Measurements from ENCODE around the gene APC2.
"Not testable (repeated sequence)": the region's sequence is repeated elsewhere in the genome, so short reads cannot be mapped to it uniquely, and the experiment has no call there.

Gene APC2

GRCh38 chr19:1432507-1432887 lies 17.4 kb upstream of the APC2 start:
- no peak for DNase-seq

GRCh38 chr19:1433119-1434039 lies 16.5 kb upstream of the APC2 start:
- no peak for DNase-seq

- DNase-seq: no peak
These were observed 15.9 kb upstream of the APC2 start for GRCh38 chr19:1434040-1434366.

GRCh38 chr19:1434577-1435060 lies 15.3 kb upstream of the APC2 start:
- DNase-seq: no peak

GRCh38 chr19:1435378-1435989 lies 14.4 kb upstream of the APC2 start:
- DNase-seq: no peak

GRCh38 chr19:1437609-1438008 lies 12.3 kb upstream of the APC2 start:
- DNase-seq: no peak

- peak; percentile 82 for DNase-seq
These were observed 11.6 kb upstream of the APC2 start, which contains the start of gene RPS15 for GRCh38 chr19:1438035-1438932. RPS15 (plus strand) TSS chr19:1438396; CDS start chr19:1438426, 30 bp downstream.

GRCh38 chr19:1438933-1439354 lies 11.0 kb upstream of the APC2 start:
- DNase-seq: no peak

GRCh38 chr19:1439525-1440417 lies 10.2 kb upstream of the APC2 start:
- DNase-seq: not testable (repeated sequence)

- no peak for DNase-seq
These were observed 9.5 kb upstream of the APC2 start for GRCh38 chr19:1440418-1440801.

- no peak for DNase-seq
These were observed 8.9 kb upstream of the APC2 start for GRCh38 chr19:1441022-1441426.

GRCh38 chr19:1441677-1442438 lies 8.1 kb upstream of the APC2 start:
- DNase-seq: no peak

GRCh38 chr19:1445185-1445931 lies 4.6 kb upstream of the APC2 start:
- DNase-seq: peak; percentile 71

- peak; percentile 29 for DNase-seq
These were observed 3.8 kb upstream of the APC2 start for GRCh38 chr19:1445932-1446712.

- DNase-seq: no peak
These were observed 3.0 kb upstream of the APC2 start for GRCh38 chr19:1446713-1447481.

- DNase-seq: no peak
These were observed 2.4 kb upstream of the APC2 start for GRCh38 chr19:1447504-1447903.

- no peak for DNase-seq
These were observed 2.0 kb upstream of the APC2 start for GRCh38 chr19:1447944-1448343.
